ENCODE data around the gene ZNF528.

DNA sequence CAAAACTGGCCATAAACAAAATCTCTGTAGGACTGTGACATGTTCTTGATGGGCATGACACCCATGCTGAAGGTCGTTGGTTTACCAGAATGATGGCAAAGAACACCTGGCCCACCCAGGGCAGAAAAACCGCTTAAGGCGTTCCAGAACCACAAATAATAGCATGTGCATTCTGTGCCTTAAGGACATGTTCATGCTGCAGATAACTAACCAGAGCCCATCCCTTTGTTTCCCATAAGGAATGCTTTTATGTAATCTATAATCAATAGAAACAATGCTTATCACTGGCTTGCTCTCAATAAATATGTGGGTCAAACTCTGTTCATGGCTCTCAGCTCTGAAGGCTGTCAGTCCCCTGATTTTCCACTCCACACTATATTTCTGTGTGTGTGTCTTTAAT, 44.5 kb downstream of the ZNF528 start:
- TF ChIP-seq RAD21 (IDR thresholded peaks at IDR 0.05; ENCODE audit: low read depth): no peak
- TF ChIP-seq REST (IDR thresholded peaks at IDR 0.05; ENCODE audit: low read depth): no peak
- TF ChIP-seq TCF12 (IDR thresholded peaks at IDR 0.05; ENCODE audit: low read depth): no peak
- TF ChIP-seq TAF1 (IDR thresholded peaks at IDR 0.05; ENCODE audit: low read depth): no peak
- TF ChIP-seq, protein P1, sequence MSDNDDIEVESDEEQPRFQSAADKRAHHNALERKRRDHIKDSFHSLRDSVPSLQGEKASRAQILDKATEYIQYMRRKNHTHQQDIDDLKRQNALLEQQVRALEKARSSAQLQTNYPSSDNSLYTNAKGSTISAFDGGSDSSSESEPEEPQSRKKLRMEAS (IDR thresholded peaks at IDR 0.05): no peak
- no peak for TF ChIP-seq NFIC (IDR thresholded peaks at IDR 0.05)
- no peak for TF ChIP-seq CREB1 (IDR thresholded peaks at IDR 0.05; ENCODE audit: low read depth)
- TF ChIP-seq EP300 (IDR thresholded peaks at IDR 0.05; ENCODE audit: borderline replicate concordance): no peak
- no peak for TF ChIP-seq FOXM1 (IDR thresholded peaks at IDR 0.05; ENCODE audit: borderline replicate concordance, low read depth)
- no peak for TF ChIP-seq TEAD4 (IDR thresholded peaks at IDR 0.05)
- no peak for TF ChIP-seq YY1 (IDR thresholded peaks at IDR 0.05; ENCODE audit: low read depth)
- no peak for TF ChIP-seq ZBTB7A (IDR thresholded peaks at IDR 0.05; ENCODE audit: low read depth)
- TF ChIP-seq USF1 (IDR thresholded peaks at IDR 0.05): no peak
